Large intestine (tissue), 3 donors: ENCODE results near the gene SMYD3. TPM values are rescaled to one million over a fixed set of nuclear protein-coding genes. Genes with fewer than 3 reads are reported as not detected.

Experiments used
- DNase-seq, 2 donors: peaks; one replicate each; pipeline versions ENCODE4 v3.0.0 to v3.0.0-alpha.2; 2013
- H3K27ac ChIP-seq: one replicate; pipeline ENCODE4 v1.5.1; 2013; ENCODE audit warnings: low read length
- H3K27me3 ChIP-seq: 2 replicates; pipeline ENCODE4 v1.6.1; 2013; ENCODE audit warnings: low read length; ENCODE audit not compliant: control insufficient read depth, insufficient read depth
- H3K36me3 ChIP-seq: 2 replicates; pipeline ENCODE4 v1.6.1; 2013; ENCODE audit warnings: low read length; ENCODE audit not compliant: control insufficient read depth, insufficient read depth
- H3K4me1 ChIP-seq: one replicate; pipeline ENCODE4 v1.6.1; 2013; ENCODE audit warnings: low read length; ENCODE audit not compliant: control insufficient read depth, insufficient read depth
- H3K4me3 ChIP-seq: one replicate; pipeline ENCODE4 v1.5.1; 2013; ENCODE audit warnings: low read length
- H3K9me3 ChIP-seq: one replicate; pipeline ENCODE4 v1.6.1; 2013; ENCODE audit warnings: mild to moderate bottlenecking, low read depth, low read length, moderate library complexity; ENCODE audit not compliant: control insufficient read depth
- WGBS: methylation state at CpG from one replicate; pipeline ENCODE4 v1.1.5; 2013; ENCODE audit warnings: low lambda C conversion rate; ENCODE audit not compliant: insufficient coverage; 5-methylcytosine and 5-hydroxymethylcytosine counted together
- polyA plus RNA-seq: library from polyadenylated mRNA; unstranded; fragments of 120-200 nt; gene quantifications from one replicate; pipeline ENCODE4 v1.2.1, GENCODE V29; 2013

Gene SMYD3
- polyA plus RNA-seq, 1 donor, result 12.0 TPM

DNA sequence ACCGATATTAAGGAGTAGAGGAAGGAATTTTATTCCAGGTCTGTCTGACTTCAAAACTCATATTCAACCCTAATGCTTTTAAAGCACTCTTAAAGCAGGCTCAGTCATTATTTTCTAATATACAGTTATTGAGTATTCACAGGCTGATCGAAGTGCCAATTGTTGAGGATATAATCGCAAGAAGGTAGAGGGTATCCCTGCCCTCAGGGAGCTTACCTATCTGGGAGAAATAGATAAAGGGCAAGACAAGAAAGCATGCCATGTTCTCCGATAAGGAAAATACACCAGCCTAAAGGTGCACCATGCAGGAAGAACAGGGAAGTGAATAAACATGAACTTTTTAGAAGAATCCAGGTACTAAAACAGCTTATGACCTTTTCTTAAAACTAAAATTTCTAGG is 361.2 kb downstream of the SMYD3 start:
- H3K9me3 ChIP-seq, result peaks cover 12% of the 10 kb centered on the region
- no peak for DNase-seq
- no peak overlapping the region for H3K4me3 ChIP-seq
- H3K4me1 ChIP-seq, result no peaks in the 10 kb centered on the region
- WGBS, result no CpG with 5 or more reads among the region's 4 CpGs
- no peaks in the 10 kb centered on the region for H3K27me3 ChIP-seq
- no peak overlapping the region for H3K27ac ChIP-seq
- H3K36me3 ChIP-seq, result no peaks in the 10 kb centered on the region

- no CpG with 5 or more reads among the region's 3 CpGs for WGBS
- no peak for DNase-seq
- peaks cover 12% of the 10 kb centered on the region for H3K9me3 ChIP-seq
- no peaks in the 10 kb centered on the region for H3K27me3 ChIP-seq
- no peaks in the 10 kb centered on the region for H3K4me1 ChIP-seq
- H3K4me3 ChIP-seq, result no peak overlapping the region
- H3K36me3 ChIP-seq, result no peaks in the 10 kb centered on the region
- no peak overlapping the region for H3K27ac ChIP-seq
Measured at GRCh38 chr1:246144931-246145330, 362.1 kb downstream of the SMYD3 start.

DNA sequence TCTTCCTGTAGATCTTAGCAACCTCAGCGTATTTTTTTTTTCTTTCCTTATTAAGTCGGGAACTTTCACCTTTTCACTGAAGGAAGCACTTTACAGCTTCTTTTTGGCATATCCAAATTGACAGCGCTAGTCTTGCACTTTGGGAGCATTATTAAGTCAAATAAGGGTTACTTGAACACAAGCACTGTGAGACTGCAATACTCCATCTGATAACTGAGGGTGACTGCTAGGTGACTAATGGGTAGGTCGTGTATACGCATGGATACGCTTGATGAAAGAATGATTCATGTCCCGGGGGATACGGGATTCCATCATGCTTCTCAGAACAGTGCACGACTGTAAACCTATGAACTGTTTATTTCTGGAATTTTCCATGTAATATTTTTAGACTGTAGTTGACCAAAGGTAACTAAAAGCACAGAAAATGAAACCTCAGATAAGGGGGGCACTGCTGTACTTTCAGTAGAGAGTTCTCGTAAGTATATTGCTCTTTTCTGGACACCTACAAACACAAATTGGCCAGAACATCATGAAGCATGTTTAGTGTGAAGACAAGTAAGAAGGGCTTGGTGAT is 364.7 kb downstream of the SMYD3 start:
- Histone ChIP-seq H3K9me3 (peaks cover under 1% of the 10 kb centered on the region), H3K27ac (no peak overlapping the region), H3K4me3 (no peak overlapping the region), H3K36me3 (no peaks in the 10 kb centered on the region), H3K4me1 (no peaks in the 10 kb centered on the region), H3K27me3 (no peaks in the 10 kb centered on the region)
- WGBS, result 91% methylated on average over 5 of the region's 10 CpGs
- DNase-seq, result no peak

- 90% methylated on average over 3 of the region's 4 CpGs for WGBS
- no peak for DNase-seq
- H3K4me1 ChIP-seq, result no peaks in the 10 kb centered on the region
- no peak overlapping the region for H3K27ac ChIP-seq
- no peak overlapping the region for H3K4me3 ChIP-seq
- no peaks in the 10 kb centered on the region for H3K27me3 ChIP-seq
- no peaks in the 10 kb centered on the region for H3K9me3 ChIP-seq
- no peaks in the 10 kb centered on the region for H3K36me3 ChIP-seq
Measured at GRCh38 chr1:246141306-246141705, 365.8 kb downstream of the SMYD3 start.

- Histone ChIP-seq H3K4me3 (no peak overlapping the region), H3K9me3 (no peaks in the 10 kb centered on the region), H3K36me3 (no peaks in the 10 kb centered on the region), H3K27ac (no peak overlapping the region), H3K4me1 (no peaks in the 10 kb centered on the region), H3K27me3 (no peaks in the 10 kb centered on the region)
- WGBS, result 100% methylated on average over 1 of the region's 2 CpGs
- DNase-seq, result no peak
Measured at GRCh38 chr1:246139745-246140182, 367.3 kb downstream of the SMYD3 start.

DNA sequence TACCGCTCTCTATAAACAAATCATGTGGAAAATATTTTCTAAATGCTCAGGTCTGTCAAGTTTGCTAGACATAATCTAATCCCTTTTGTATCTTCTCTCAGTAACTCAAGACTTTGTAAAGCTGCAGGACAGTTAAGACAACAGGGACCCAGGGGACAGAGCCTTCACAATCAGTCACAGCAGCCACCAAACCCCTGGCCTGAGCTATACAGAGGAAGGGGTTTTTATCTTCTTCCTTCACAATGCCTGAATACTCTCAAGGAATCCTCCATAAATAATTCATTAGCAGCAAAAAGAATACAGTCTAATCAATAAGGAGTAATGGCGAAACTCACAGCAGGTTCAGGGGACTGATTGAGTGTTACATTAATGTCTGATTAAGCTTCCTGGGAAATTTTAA is 368.3 kb downstream of the SMYD3 start:
- DNase-seq, result no peak
- Histone ChIP-seq H3K4me3 (no peak overlapping the region), H3K36me3 (no peaks in the 10 kb centered on the region), H3K4me1 (no peaks in the 10 kb centered on the region), H3K27ac (no peak overlapping the region), H3K9me3 (no peaks in the 10 kb centered on the region), H3K27me3 (no peaks in the 10 kb centered on the region)
- 33% methylated on average over 1 of the region's 2 CpGs for WGBS

- Histone ChIP-seq H3K4me3 (no peak overlapping the region), H3K27me3 (no peaks in the 10 kb centered on the region), H3K36me3 (no peaks in the 10 kb centered on the region), H3K9me3 (no peaks in the 10 kb centered on the region), H3K27ac (no peak overlapping the region), H3K4me1 (no peaks in the 10 kb centered on the region)
- no peak for DNase-seq
Measured at GRCh38 chr1:246136477-246136876, 370.6 kb downstream of the SMYD3 start.

GRCh38 chr1:246134789-246135188 is 372.3 kb downstream of the SMYD3 start:
- no peaks in the 10 kb centered on the region for H3K36me3 ChIP-seq
- H3K4me3 ChIP-seq, result no peak overlapping the region
- no peak for DNase-seq
- H3K27me3 ChIP-seq, result no peaks in the 10 kb centered on the region
- H3K9me3 ChIP-seq, result no peaks in the 10 kb centered on the region
- H3K4me1 ChIP-seq, result no peaks in the 10 kb centered on the region
- 100% methylated on average over 1 of the region's 1 CpG for WGBS
- H3K27ac ChIP-seq, result no peak overlapping the region

DNA sequence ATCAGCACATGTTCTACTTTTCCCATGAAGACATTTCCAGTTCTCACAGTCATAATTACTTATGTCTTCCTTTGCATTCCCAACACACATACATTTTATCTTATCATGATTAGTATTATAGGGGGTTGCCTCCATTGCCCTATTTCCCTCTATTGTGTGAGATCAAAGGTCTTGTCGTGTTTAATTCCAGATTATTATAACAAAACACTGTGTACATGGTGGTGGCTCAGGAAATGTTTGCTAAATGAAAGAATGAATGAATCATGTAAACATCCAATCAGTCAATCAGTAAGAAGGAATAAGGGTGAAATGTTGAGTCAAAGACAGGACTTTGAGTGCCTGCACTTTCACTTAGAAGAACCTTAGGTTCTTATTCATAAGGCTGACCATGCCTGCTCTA is 376.0 kb downstream of the SMYD3 start:
- WGBS, result no CpG with 5 or more reads among the region's 1 CpG
- Histone ChIP-seq H3K27ac (no peak overlapping the region), H3K36me3 (no peaks in the 10 kb centered on the region), H3K4me1 (no peaks in the 10 kb centered on the region), H3K9me3 (no peaks in the 10 kb centered on the region), H3K27me3 (no peaks in the 10 kb centered on the region), H3K4me3 (no peak overlapping the region)
- no peak for DNase-seq

DNA sequence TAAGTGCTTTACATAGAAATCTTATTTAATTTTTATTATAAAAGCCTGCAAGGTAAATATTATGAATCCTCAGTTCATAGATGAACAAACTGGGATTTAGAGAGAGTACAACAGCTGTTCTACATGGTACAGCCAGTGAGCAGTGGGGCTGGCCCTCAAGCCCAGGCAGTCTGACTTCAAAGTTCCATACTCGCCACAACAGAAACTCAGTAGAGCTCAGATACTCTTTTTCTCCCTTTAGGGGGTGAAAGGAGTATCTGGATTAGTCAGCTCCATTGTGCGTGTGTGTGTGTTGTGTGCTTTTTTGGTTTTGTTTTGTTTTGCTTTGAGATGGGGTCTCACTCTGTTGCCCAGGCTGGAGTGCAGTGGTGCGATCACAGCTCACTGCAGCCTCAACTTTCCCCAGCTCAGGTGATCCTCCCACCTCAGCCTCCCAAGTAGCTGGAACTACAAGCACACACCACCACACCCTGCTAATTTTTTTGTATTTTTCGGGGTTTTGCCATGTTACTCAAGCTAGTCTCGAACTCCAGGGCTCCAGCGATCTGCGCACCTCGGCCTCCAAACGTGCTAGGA is 378.5 kb downstream of the SMYD3 start:
- Histone ChIP-seq H3K9me3 (no peaks in the 10 kb centered on the region), H3K27me3 (no peaks in the 10 kb centered on the region), H3K4me1 (no peaks in the 10 kb centered on the region), H3K4me3 (no peak overlapping the region), H3K36me3 (no peaks in the 10 kb centered on the region), H3K27ac (no peak overlapping the region)
- DNase-seq, result no peak
- WGBS, result 100% methylated on average over 1 of the region's 9 CpGs

- Histone ChIP-seq H3K4me3 (no peak overlapping the region), H3K27ac (no peak overlapping the region), H3K27me3 (no peaks in the 10 kb centered on the region), H3K9me3 (no peaks in the 10 kb centered on the region), H3K4me1 (no peaks in the 10 kb centered on the region), H3K36me3 (no peaks in the 10 kb centered on the region)
- no peak for DNase-seq
Measured at GRCh38 chr1:246126580-246126979, 380.5 kb downstream of the SMYD3 start.
